ENCODE results near the gene MYO1B.

The MYO1B gene

DNA sequence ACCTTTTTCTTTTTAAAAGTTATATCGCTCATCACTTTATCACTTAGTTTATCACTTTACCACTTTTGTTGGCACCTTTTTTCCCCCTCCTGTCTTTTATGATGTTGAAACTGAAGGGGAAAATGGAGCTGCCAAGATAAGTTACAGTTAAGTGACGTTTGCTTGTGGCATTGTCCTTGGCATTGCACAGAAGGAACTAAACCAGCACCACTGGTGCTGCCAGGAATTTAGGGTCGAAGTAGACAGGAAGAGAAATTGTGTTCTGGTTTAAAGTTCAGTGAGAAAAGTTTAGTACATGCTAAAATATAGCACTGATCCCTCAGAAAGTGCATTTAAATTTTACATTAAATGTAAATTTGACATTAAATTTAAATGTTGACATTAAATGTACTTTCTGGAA is 49.9 kb downstream of the MYO1B start:
- in situ Hi-C loops (cut with HindIII; ENCODE audit: low sequenced_read_pairs), result no loop called here

GRCh38 chr2:191296083-191297006 is 51.1 kb downstream of the MYO1B start:
- in situ Hi-C loops (cut with HindIII; ENCODE audit: low sequenced_read_pairs), result no loop called here

GRCh38 chr2:191297033-191297432 is 51.8 kb downstream of the MYO1B start:
- in situ Hi-C loops (cut with HindIII; ENCODE audit: low sequenced_read_pairs), result no loop called here

DNA sequence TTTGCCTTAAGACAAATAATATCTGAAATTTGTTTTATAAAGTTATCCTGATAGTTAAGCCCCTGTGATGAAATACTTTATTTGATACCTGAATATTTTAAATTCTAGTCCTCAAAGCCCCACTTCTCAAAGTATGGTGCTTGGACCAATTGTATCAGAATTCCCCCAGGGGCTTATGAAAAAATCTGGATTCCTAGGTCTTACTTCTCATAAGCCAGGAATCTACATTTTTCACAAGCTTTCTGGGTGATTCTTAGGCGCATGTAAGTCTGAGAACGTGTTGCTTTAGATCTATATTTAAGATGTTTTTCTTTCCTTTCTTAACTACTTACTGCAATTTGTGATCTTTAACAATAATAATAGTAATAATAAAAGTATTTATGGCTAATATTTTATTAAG is 53.1 kb downstream of the MYO1B start:
- in situ Hi-C loops (cut with HindIII; ENCODE audit: low sequenced_read_pairs), result no loop called here

- in situ Hi-C loops (cut with HindIII; ENCODE audit: low sequenced_read_pairs), result no loop called here
These were observed 53.8 kb downstream of the MYO1B start for GRCh38 chr2:191299010-191299409.

DNA sequence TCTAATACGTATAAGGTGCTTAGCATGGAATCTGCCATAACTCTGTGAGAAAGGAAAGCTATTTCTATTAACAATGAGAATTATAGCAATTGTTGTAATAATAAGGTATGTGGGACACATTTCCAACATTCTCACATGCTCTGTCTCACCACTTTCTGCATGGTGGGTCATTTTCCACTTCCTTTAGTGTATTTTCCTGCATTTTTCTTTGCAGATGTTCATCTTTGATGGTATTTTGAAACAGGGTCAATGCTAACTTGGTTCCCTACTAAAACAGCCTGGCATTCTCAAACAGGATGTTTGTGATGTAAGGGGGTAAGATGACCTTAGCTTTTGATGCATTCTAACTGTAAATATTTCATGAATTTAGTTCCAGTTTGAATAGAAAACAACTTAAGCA is 54.7 kb downstream of the MYO1B start:
- in situ Hi-C loops (cut with HindIII; ENCODE audit: low sequenced_read_pairs), result loop anchor here (5.0 kb wide), 1 partner anchor 33 kb away; no protein-coding TSS in a partner anchor

DNA sequence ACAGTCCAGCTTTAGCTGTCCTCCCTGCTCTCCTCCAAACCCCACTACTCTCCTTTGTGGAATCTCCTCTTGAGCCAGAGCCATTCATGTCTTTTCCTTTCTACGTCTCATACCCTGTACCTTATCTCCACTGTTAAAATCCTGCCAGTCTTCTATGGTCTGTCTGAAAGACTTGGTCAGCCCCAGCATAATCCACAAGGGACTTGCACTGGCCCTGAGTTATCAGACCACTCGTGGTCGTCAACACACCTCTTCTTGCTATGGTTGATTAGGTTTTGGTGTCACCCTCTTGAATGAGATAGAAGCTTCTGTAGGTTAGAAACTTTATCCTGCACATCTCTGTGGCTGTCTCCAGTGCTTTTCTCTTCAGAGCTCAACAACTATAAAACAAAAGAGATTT is 56.8 kb downstream of the MYO1B start:
- in situ Hi-C loops (cut with HindIII; ENCODE audit: low sequenced_read_pairs), result loop anchor here (5.0 kb wide), 1 partner anchor 35 kb away; no protein-coding TSS in a partner anchor

DNA sequence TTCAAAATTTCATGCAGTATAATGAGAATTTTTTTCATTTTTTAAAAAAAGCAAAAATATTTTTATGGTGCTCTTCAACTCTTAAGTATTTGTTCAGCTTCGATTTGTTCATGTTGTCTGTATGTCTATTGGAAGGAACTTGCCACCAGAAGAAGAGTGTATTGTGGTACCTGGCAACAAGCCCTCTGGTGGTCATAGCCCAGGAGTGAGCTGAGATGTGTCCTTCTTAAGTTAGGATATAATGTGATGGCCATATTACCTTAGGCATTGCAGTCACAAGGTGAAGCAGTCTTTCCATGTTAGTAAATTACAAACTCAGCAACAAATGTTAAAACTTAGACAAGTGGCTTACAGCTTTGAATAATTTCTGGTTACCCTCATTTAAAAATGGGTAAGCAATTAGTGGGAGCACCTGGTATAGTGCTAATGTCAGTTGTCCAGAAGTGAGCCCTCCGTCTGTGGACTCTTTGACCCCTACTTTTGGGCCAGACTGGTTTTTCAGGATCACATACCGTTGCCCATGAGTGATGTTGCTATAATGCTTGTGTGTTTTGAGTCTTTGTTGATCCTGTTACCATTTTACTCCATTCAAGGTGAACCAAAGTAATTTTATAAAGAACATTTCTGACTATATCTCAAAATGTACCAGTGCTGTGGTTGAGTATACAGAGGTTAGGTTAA is 57.4 kb downstream of the MYO1B start:
- in situ Hi-C loops (cut with HindIII; ENCODE audit: low sequenced_read_pairs), result loop anchor here (5.0 kb wide), 1 partner anchor 35 kb away; no protein-coding TSS in a partner anchor

DNA sequence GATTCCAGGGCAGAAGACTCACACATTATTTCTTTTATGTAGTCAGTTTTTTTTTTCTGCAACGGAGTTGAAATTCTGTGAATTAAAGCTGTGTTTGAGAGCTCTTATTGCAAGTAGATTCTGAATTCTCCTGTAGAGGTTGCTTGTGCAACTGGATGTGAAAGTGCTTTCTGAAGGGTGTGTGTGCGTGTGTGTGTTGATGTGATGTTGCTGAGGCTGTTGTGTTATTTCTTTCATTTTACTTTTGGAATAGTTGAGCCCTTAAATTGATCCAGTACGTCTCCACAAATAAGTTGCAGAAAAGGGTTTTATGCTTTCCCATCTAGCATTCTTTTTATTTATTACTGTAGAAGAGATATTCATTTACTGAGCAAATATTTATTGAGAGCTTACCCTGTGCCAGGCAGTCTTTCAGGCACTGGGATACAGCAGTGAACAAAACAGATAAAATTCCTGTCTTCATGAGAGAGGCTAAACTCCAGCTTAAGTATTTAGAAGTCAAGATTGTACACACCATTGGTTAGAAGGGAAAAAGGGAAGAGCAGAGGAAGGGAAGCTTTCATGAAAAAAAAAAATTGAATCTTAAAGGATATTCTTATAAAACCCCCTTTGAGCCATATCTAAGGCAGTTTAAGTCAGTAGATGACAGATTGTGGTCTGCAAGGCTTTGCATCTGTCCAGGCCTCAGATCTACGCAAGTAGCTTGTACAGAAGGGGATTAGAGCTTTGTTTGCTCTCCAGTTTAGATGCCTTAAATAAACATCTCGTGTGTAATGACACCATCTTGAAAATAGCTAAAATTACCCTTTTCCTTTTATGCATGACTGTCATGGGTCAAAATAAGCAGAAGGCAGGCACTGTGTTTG is 58.2 kb downstream of the MYO1B start:
- in situ Hi-C loops (cut with HindIII; ENCODE audit: low sequenced_read_pairs), result loop anchor here (5.0 kb wide), 1 partner anchor 36 kb away; no protein-coding TSS in a partner anchor

DNA sequence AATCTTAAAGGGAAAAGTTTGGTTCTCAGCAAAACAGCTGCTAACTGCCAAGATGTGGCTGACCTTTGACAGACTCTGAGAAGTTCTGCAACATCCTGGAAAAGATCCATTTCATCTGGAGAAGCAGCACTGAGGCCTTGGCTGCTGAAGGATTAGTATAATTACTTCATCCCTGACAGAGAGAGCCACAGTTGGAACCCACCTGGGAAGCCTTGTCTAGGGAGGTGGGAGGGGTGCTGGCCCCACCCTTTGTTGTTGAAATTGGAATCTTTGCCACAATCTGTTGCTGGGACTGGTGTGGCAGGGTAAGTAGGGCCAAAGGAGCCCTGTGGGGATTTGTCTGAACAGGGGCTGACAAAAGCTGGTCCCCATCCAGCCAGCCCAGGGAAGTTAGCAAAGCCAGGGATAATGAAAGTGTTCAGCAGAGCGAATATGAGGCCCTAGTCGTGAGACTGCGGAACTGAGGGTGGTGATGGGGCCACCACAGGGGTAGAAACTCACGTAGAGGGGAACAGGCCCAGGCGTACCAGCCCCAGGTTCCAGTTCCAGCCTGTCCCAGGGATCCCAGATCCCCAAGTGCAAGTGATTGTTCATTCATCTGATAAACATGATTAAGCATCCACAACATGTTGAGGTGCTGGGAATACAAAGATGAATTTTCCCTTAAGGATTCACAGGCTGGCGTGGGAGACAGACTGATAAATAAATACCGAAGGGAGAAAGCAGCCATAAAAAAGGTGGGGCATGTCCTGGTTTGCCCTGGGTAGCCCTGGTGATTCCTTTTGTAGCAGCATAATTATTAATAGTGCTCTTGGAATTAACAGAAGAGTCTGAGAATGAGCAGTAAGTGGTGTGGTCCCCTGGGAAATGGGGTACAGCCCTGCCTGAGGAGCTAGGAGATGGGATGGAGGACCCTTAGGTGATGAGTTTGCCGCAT is 60.0 kb downstream of the MYO1B start:
- in situ Hi-C loops (cut with HindIII; ENCODE audit: low sequenced_read_pairs), result loop anchor here (5.0 kb wide), 1 partner anchor 38 kb away; no protein-coding TSS in a partner anchor

DNA sequence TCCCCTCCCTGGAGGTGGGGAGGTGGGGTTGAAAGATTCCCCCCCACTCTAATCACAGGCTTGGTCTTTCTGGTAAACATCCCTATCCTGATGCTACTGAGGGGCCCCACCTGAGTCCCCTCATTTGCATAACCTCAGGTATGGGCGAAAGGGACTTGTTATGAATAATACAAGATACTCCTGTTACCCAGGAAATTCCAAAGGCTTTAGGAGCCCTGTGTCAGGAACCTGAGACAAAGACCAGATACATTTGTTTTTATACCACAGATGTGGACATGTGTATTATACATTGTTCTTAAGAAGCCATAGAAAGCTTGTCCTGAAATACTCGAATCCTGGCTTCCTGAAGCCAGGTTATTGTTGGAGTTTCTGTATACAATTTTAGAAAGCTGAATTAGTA is 62.8 kb downstream of the MYO1B start:
- in situ Hi-C loops (cut with HindIII; ENCODE audit: low sequenced_read_pairs), result no loop called here

GRCh38 chr2:191311156-191311555 is 66.0 kb downstream of the MYO1B start:
- in situ Hi-C loops (cut with HindIII; ENCODE audit: low sequenced_read_pairs), result no loop called here

DNA sequence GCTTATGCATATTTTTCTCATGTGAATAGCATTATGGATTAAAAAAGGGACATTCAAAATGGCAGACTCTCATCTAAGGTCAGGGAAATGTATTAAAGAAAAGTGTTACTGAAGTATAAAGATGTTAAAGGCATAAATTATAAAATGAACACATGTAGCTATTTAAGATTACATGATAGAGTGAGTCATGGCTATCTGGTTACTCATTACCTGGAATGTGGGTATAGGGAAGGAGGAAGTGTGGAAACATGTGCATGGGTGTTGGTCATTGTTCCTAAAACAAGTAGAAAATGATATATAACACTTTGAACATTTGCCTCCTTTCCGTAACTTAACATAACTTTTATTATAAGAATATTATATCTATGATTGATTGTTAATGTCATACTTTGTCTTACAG is 66.4 kb downstream of the MYO1B start:
- in situ Hi-C loops (cut with HindIII; ENCODE audit: low sequenced_read_pairs), result no loop called here

GRCh38 chr2:191312163-191312562 is 67.0 kb downstream of the MYO1B start:
- in situ Hi-C loops (cut with HindIII; ENCODE audit: low sequenced_read_pairs), result no loop called here

GRCh38 chr2:191312662-191313061 is 67.5 kb downstream of the MYO1B start:
- in situ Hi-C loops (cut with HindIII; ENCODE audit: low sequenced_read_pairs), result no loop called here

DNA sequence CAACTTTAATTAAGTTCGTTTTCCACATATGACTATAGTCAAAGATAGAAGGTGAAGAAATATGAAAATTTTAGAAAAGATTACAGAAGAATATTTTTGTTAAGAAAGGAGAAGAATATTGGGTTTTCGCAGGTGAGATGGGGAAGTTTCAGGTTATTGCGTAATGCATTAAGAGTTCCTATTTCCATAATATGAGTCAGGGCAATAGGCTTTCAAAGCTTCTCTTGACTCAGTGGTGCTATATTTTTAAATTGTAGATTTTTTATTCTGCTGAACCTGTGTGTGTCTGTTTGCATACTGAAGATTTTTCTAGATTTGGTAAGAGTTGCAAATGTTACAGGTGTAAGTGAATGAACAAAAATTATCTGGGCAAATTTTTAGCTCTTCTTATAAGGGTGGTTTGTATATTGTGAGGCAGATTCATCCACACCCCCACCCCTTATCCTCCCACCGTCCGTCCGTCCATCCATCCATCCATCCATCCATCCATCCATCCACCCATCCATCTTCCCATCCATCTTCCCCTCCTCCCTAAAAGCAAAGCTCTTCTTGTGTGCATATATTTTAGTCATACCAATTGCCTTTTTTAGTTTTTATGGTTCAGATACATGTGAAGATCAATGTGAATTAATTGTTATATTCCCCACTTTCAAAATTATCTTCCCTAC is 69.6 kb downstream of the MYO1B start:
- in situ Hi-C loops (cut with HindIII; ENCODE audit: low sequenced_read_pairs), result no loop called here

- in situ Hi-C loops (cut with HindIII; ENCODE audit: low sequenced_read_pairs), result no loop called here
These were observed 70.2 kb downstream of the MYO1B start for GRCh38 chr2:191315365-191315752.

GRCh38 chr2:191316246-191316994 is 71.2 kb downstream of the MYO1B start:
- in situ Hi-C loops (cut with HindIII; ENCODE audit: low sequenced_read_pairs), result no loop called here

Data from DLD1 (cell line).